H1 (cell line): ENCODE data around the gene TSPEAR. TPM values are rescaled to one million over a fixed set of nuclear protein-coding genes. Genes with fewer than 3 reads are reported as not detected.

Experiments
- CTCF ChIA-PET: fragments of 300-600 bp; sonication (Branson Sonifier 250); formaldehyde crosslinking; loops from one replicate; lab custom pipeline; 2021; ENCODE audit not compliant: partially characterized antibody; lab: Charles Lee
- POLR2A ChIA-PET: fragments of 300-600 bp; sonication (Branson Sonifier 250); formaldehyde crosslinking; loops from one replicate; lab custom pipeline; 2021; ENCODE audit warnings: inconsistent platforms; ENCODE audit not compliant: partially characterized antibody; lab: Charles Lee
- DNase-seq, 2 experiments: peaks; one replicate each; pipeline versions ENCODE4 v3.0.0 to v3.0.0-alpha.2; 2010 to 2022; ENCODE audit warnings: low spot score in 2 of 2, low read depth in 1 of 2, mixed read lengths in 1 of 2
- FAIRE-seq: peaks from 2 replicates; lab custom pipeline; 2011; peaks lifted over from hg19 to GRCh38; lab: Jason Lieb, UNC
- H2AFZ ChIP-seq: 2 replicates; pipeline ENCODE4 v1.8.1; 2012; ENCODE audit warnings: low read length, inconsistent platforms
- H2AK5ac ChIP-seq: 2 replicates; pipeline ENCODE4 v1.6.1; 2013; ENCODE audit warnings: low read depth, low read length
- H2BK120ac ChIP-seq: replicated peaks from 2 replicates; pipeline ENCODE3; 2013; ENCODE audit warnings: low read depth, low read length, inconsistent platforms
- H2BK12ac ChIP-seq: 2 replicates; pipeline ENCODE4 v1.6.1; 2013; ENCODE audit warnings: low read depth, low read length
- H2BK15ac ChIP-seq: 2 replicates; pipeline ENCODE4 v1.6.1; 2013; ENCODE audit warnings: low read length
- H2BK20ac ChIP-seq: 2 replicates; pipeline ENCODE4 v1.6.1; 2013; ENCODE audit warnings: low read length
- H2BK5ac ChIP-seq: 2 replicates; pipeline ENCODE4 v1.6.1; 2013; ENCODE audit warnings: low read depth, low read length
- H3K14ac ChIP-seq: 2 replicates; pipeline ENCODE4 v1.6.1; 2013; ENCODE audit warnings: inconsistent platforms; ENCODE audit not compliant: insufficient read length
- H3K18ac ChIP-seq: 2 replicates; pipeline ENCODE4 v1.6.1; 2013; ENCODE audit warnings: low read length; ENCODE audit errors: extremely low read depth
- H3K23ac ChIP-seq: 2 replicates; pipeline ENCODE4 v1.6.1; 2013; ENCODE audit warnings: inconsistent platforms; ENCODE audit not compliant: insufficient read length
- H3K23me2 ChIP-seq: 2 replicates; pipeline ENCODE4 v1.6.1; 2013; ENCODE audit warnings: low read depth, low read length
- H3K27ac ChIP-seq: 2 replicates; pipeline ENCODE4 v1.6.1; 2011; ENCODE audit warnings: low read depth, low read length, inconsistent platforms
- H3K27me3 ChIP-seq, 4 experiments: replicated peaks in 1 of 4; 1 replicate in 1 of 4; 2 replicates in 3 of 4; pipeline versions ENCODE4 v1.6.1 to v1.8.1; 2011 to 2013; ENCODE audit warnings: low read length in 3 of 4, mild to moderate bottlenecking in 3 of 4, inconsistent platforms in 2 of 4, mixed read lengths in 2 of 4, moderate library complexity in 1 of 4; ENCODE audit not compliant: control insufficient read depth in 3 of 4, insufficient read depth in 3 of 4; ENCODE audit errors: extremely low read depth in 1 of 4
- H3K36me3 ChIP-seq, 4 experiments: 2 replicates each; pipeline versions ENCODE4 v1.6.1 to v1.8.1; 2011 to 2013; ENCODE audit warnings: mild to moderate bottlenecking in 4 of 4, low read length in 3 of 4, moderate library complexity in 2 of 4, control low read depth in 1 of 4, inconsistent platforms in 1 of 4; ENCODE audit not compliant: insufficient read depth in 4 of 4, control insufficient read depth in 2 of 4
- H3K4ac ChIP-seq: replicated peaks from 2 replicates; pipeline ENCODE3; 2013; ENCODE audit warnings: low read length, low read depth, mixed read lengths, inconsistent platforms; ENCODE audit not compliant: insufficient read length
- H3K4me1 ChIP-seq, 4 experiments: replicated peaks in 1 of 4; 1 replicate in 1 of 4; 2 replicates in 3 of 4; pipeline versions ENCODE4 v1.6.1 to v1.8.1; 2011 to 2013; ENCODE audit warnings: low read length in 3 of 4, inconsistent platforms in 2 of 4, mixed read lengths in 1 of 4; ENCODE audit not compliant: insufficient read depth in 4 of 4, control insufficient read depth in 3 of 4
- H3K4me2 ChIP-seq, 2 experiments: 2 replicates each; pipeline versions ENCODE4 v1.6.1 to v1.8.1; 2011 to 2013; ENCODE audit warnings: low read depth in 2 of 2, low read length in 2 of 2, control low read depth in 1 of 2, inconsistent platforms in 1 of 2, mild to moderate bottlenecking in 1 of 2; ENCODE audit not compliant: insufficient read depth in 1 of 2
- H3K4me3 ChIP-seq, 4 experiments: fragments of 200-600, 300-600 bp in 1 of 4; sonication (generic), shearing (Covaris generic), sonication (Bioruptor Twin) in 1 of 4; 2 replicates each; pipeline versions ENCODE4 v1.5.1 to v1.8.1; 2011 to 2016; ENCODE audit warnings: low read length in 4 of 4, low read depth in 3 of 4, control low read depth in 2 of 4, inconsistent platforms in 2 of 4, mild to moderate bottlenecking in 2 of 4, mixed read lengths in 1 of 4, moderate library complexity in 1 of 4; ENCODE audit not compliant: insufficient read depth in 2 of 4; ENCODE audit errors: extremely low read depth in 1 of 4
- H3K56ac ChIP-seq: replicated peaks from 2 replicates; pipeline ENCODE3; 2013; ENCODE audit warnings: low read depth, mild to moderate bottlenecking, mixed read lengths, low read length, inconsistent platforms; ENCODE audit not compliant: insufficient read length
- H3K79me1 ChIP-seq: 2 replicates; pipeline ENCODE4 v1.6.1; 2013; ENCODE audit warnings: low read depth, low read length, control low read depth
- H3K79me2 ChIP-seq, 2 experiments: 2 replicates each; pipeline versions ENCODE4 v1.6.1 to v1.8.1; 2012 to 2013; ENCODE audit warnings: low read length in 2 of 2, mild to moderate bottlenecking in 2 of 2, inconsistent platforms in 1 of 2; ENCODE audit not compliant: insufficient read depth in 2 of 2, control insufficient read depth in 1 of 2
- H3K9ac ChIP-seq, 4 experiments: replicated peaks in 1 of 4; 1 replicate in 1 of 4; 2 replicates in 3 of 4; pipeline versions ENCODE4 v1.6.1 to v1.8.1; 2011 to 2013; ENCODE audit warnings: low read depth in 3 of 4, low read length in 3 of 4, control low read depth in 2 of 4, mild to moderate bottlenecking in 2 of 4, moderate library complexity in 2 of 4, inconsistent platforms in 1 of 4; ENCODE audit errors: extremely low read depth in 1 of 4
- H3K9me3 ChIP-seq, 2 experiments: 2 replicates each; pipeline versions ENCODE4 v1.6.1 to v1.8.1; 2012 to 2013; ENCODE audit warnings: mild to moderate bottlenecking in 2 of 2, moderate library complexity in 2 of 2, control low read depth in 1 of 2, inconsistent platforms in 1 of 2, low read depth in 1 of 2, low read length in 1 of 2, mixed read lengths in 1 of 2; ENCODE audit not compliant: insufficient read depth in 2 of 2
- H4K20me1 ChIP-seq, 2 experiments: replicated peaks in 1 of 2; 2 replicates each; pipeline versions ENCODE3 to v1.8.1; 2011 to 2013; ENCODE audit warnings: inconsistent platforms in 2 of 2, low read length in 2 of 2, mild to moderate bottlenecking in 1 of 2; ENCODE audit not compliant: insufficient read depth in 2 of 2, control insufficient read depth in 1 of 2
- H4K5ac ChIP-seq: 2 replicates; pipeline ENCODE4 v1.6.1; 2013; ENCODE audit warnings: low read length, low read depth, mixed read lengths, inconsistent platforms; ENCODE audit not compliant: insufficient read length
- H4K8ac ChIP-seq: 2 replicates; pipeline ENCODE4 v1.8.0; 2013; ENCODE audit warnings: mild to moderate bottlenecking, moderate library complexity, low read length, inconsistent platforms; ENCODE audit not compliant: insufficient read depth; ENCODE audit errors: extremely low read depth
- H4K91ac ChIP-seq: replicated peaks from 2 replicates; pipeline ENCODE3; 2013; ENCODE audit warnings: low read length, mixed read lengths, inconsistent platforms; ENCODE audit not compliant: insufficient read length
- CBX8 ChIP-seq: fragments of 300-800, 300-1000 bp; sonication (generic); IDR thresholded peaks from 2 replicates; pipeline ENCODE4 v1.7.1; 2016; ENCODE audit warnings: low read depth, low read length, borderline replicate concordance
- E2F6 ChIP-seq: IDR thresholded peaks from 2 replicates; pipeline ENCODE4 v1.6.1; 2012; ENCODE audit warnings: inconsistent platforms
- PHF8 ChIP-seq: fragments of 200-600 bp; sonication (generic); conservative IDR thresholded peaks from 2 replicates; pipeline ENCODE4 v1.7.1; 2012; ENCODE audit warnings: low read depth, mild to moderate bottlenecking, inconsistent platforms, low read length, moderate library complexity
- POLR2AphosphoS5 ChIP-seq: IDR thresholded peaks from 2 replicates; pipeline ENCODE4 v1.6.1; 2011; ENCODE audit warnings: low read depth, low read length
- RNF2 ChIP-seq: fragments of 200-900, 300-1000 bp; sonication (generic); IDR thresholded peaks from 2 replicates; pipeline ENCODE4 v1.7.1; 2016; ENCODE audit warnings: borderline replicate concordance, low read depth, mild to moderate bottlenecking, antibody characterized with exemption, low read length; ENCODE audit not compliant: poor library complexity, severe bottlenecking; ENCODE audit errors: missing control alignments
- SP1 ChIP-seq: IDR thresholded peaks from 2 replicates; pipeline ENCODE4 v1.6.1; 2011; ENCODE audit warnings: low read depth, low read length
- TEAD4 ChIP-seq: IDR thresholded peaks from 2 replicates; pipeline ENCODE4 v1.6.1; 2012; ENCODE audit warnings: low read depth, low read length, inconsistent platforms, mixed read lengths
- WGBS, 2 experiments: shearing (Covaris generic) in 1 of 2; methylation state at CpG; one replicate each; pipeline versions ENCODE4 v1.1.6 to v1.1.7; 2013 to 2015; ENCODE audit warnings: low lambda C conversion rate in 2 of 2, mixed read lengths in 2 of 2, inconsistent platforms in 1 of 2, low coverage in 1 of 2, missing lambda C conversion rate in 1 of 2; ENCODE audit not compliant: insufficient replicate concordance in 2 of 2, insufficient coverage in 1 of 2, insufficient read length in 1 of 2; ENCODE audit errors: extremely low coverage in 1 of 2, missing lambda C conversion rate in 1 of 2; 5-methylcytosine and 5-hydroxymethylcytosine counted together
- polyA plus RNA-seq, 7 experiments: library from polyadenylated mRNA; depleted of rRNA in 3 of 7; stranded (reverse) in 5 of 7; unstranded in 2 of 7; fragments of >200 nt in 5 of 7; fragments of 200-250 nt in 2 of 7; gene quantifications; 1 replicate in 5 of 7; 2 replicates in 1 of 7; 4 replicates in 1 of 7; pipeline versions ENCODE4 v1.2.1 to v1.2.3, GENCODE V29; 2011 to 2013; ENCODE audit warnings: missing spikeins in 2 of 7, mixed read lengths in 2 of 7
- total RNA-seq: library from RNA; stranded (reverse); fragmentation: NEBNext Ultra II Directional; extraction: Animal tissue kit (Norgen Biotek cat#: 25700); gene quantifications from 2 replicates; pipeline ENCODE4 v1.2.1, GENCODE V29; 2021

TSPEAR gene
- total and polyA plus RNA-seq, 2 of the 8 experiments (the other 6 are each of a cell fraction or from before 2014, with no cell fraction given) = 0.58 to 0.89 TPM

- H3K79me2 ChIP-seq = no peaks in the 10 kb centered on the region
- CTCF ChIA-PET = interaction anchor here (1.5 kb wide), 1 partner anchor 265 kb away, joined by 4 read pairs; no protein-coding TSS in a partner anchor
- no peaks in the 10 kb centered on the region; the same call in 1 of the 2 replicates for H3K79me1 ChIP-seq
- H4K20me1 ChIP-seq = peaks cover 0 to 2% of the 10 kb centered on the region in 2 experiments
- no peak overlapping the region for H2AFZ ChIP-seq
- peaks cover 0 to 12% of the 10 kb centered on the region in 2 experiments; a peak in 1 of 4 replicates for H3K9me3 ChIP-seq
- 87% methylated on average over 10 of the region's 10 CpGs; no CpG with 5 or more reads in 1 of the 2 experiments for WGBS, 2 experiments
- H3K9ac ChIP-seq = no peak overlapping the region
- no peak overlapping the region for H2BK5ac ChIP-seq
- no peak overlapping the region for H3K23ac ChIP-seq
- peaks cover 12% of the 10 kb centered on the region; the same call in 1 of the 2 replicates for H3K23me2 ChIP-seq
- no peak overlapping the region for H3K56ac ChIP-seq
- H4K5ac ChIP-seq = no peak overlapping the region
- peaks cover 0 to 3% (median 0%) of the 10 kb centered on the region in 4 experiments; a peak in 1 of 7 replicates for H3K4me1 ChIP-seq
- peaks cover 0 to 3% (median 0%) of the 10 kb centered on the region in 4 experiments; a peak in 1 of 7 replicates for H3K27me3 ChIP-seq
- FAIRE-seq (no peak), DNase-seq (no peak)
- no peak overlapping the region for H3K18ac ChIP-seq
- H2BK15ac ChIP-seq = no peak overlapping the region
- no peak overlapping the region for H4K91ac ChIP-seq
- H3K27ac ChIP-seq = no peak overlapping the region
- H3K14ac ChIP-seq = no peak overlapping the region
- no peak overlapping the region for H2AK5ac ChIP-seq
- no peak overlapping the region for H2BK120ac ChIP-seq
- H3K4ac ChIP-seq = no peak overlapping the region
- H3K4me2 ChIP-seq = no peak overlapping the region
- TF ChIP-seq E2F6 = no peak
- no peak for TF ChIP-seq SP1
- no peak for TF ChIP-seq RNF2
- TF ChIP-seq PHF8 = no peak
- TF ChIP-seq POLR2AphosphoS5 = no peak
- no peak for TF ChIP-seq CBX8
- no peak for TF ChIP-seq TEAD4
- H3K4me3 ChIP-seq = no peak overlapping the region
- H3K36me3 ChIP-seq = no peaks in the 10 kb centered on the region
- POLR2A ChIA-PET = no interaction called here
- no peak overlapping the region for H2BK12ac ChIP-seq
- no peak overlapping the region for H2BK20ac ChIP-seq
- H4K8ac ChIP-seq = no peak overlapping the region; the same call in 1 of the 2 replicates
Observed at GRCh38 chr21:44528634-44528995, 182.8 kb downstream of the TSPEAR start.
